ENCODE results near the gene USP7. TPM values are rescaled to one million over a fixed set of nuclear protein-coding genes. Genes with fewer than 3 reads are reported as not detected.

Gene USP7
- total RNA-seq, 2 experiments from 2014 or later: 259 to 268 TPM

DNA sequence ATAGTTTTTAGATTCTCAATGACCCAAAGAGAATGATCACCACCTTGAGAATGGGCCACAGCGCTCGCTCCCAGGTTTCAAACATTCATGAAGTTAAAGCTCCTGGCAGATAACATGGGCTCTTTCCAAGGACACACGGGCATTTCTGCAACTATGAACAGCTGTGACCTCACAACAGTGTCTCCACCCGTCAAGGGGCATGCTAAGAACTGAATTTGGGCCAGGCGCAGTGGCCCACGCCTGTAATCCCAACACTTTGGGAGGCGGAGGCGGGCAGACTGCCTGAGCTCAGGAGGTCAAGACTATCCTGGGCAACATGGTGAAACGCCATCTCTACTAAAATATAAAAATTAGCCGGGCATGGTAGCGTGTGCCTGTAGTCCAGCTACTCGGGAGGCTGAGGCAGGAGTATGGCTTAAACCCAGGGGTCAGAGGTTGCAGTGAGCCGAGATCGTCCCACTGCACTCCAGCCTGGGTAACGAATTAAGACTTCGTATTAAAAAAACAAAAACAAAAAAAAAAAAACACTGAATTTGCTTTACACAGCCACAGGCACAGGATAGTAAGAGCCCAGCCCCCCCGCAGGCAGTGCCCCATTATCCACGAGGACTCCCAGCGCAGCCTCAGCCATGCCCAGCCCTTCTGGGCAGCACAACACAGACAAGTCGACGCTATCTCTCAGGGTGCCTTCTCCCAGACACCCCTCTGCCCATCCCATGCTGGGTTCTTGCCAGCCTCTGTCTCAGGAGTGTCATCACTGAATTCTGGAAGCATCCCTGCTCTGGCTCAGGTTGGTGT is 7.2 kb downstream of the USP7 start:
- intact Hi-C loops (cut with DNase I, micrococcal nuclease): no loop called here
- H3K27me3 ChIP-seq (ENCODE audit: control insufficient read depth in 1 of 2, insufficient read depth in 2 of 2, low read length in 2 of 2): no peaks in the 10 kb centered on the region
- ATAC-seq (ENCODE audit: poor library complexity) (no peak), DNase-seq (no peak)
- Mint-ChIP-seq H3K27ac (peak overlapping the region; percentile 56), H3K4me1 (ENCODE audit: low read depth) (peaks cover 89% of the 10 kb centered on the region), H3K9me3 (no peaks in the 10 kb centered on the region), H3K27me3 (no peaks in the 10 kb centered on the region), H3K4me3 (peak overlapping the region; percentile 49), H3K36me3 (ENCODE audit: low read depth) (no peaks in the 10 kb centered on the region)
- H3K9me3 ChIP-seq (ENCODE audit: control insufficient read depth in 1 of 2, insufficient read depth in 1 of 2, low read length in 2 of 2): no peaks in the 10 kb centered on the region
- ChIA-PET POLR2A (interaction anchor here (0.6 kb wide), 1 partner anchor 15 kb away, joined by 3 read pairs; no protein-coding TSS in a partner anchor), CTCF (interaction anchor here (1.6 kb wide), 1 partner anchor 20 kb away, joined by 5 read pairs; no protein-coding TSS in a partner anchor)
- peaks cover 3% of the 10 kb centered on the region for H3K36me3 ChIP-seq (ENCODE audit: insufficient read depth, low read length)
- H3K27ac ChIP-seq (ENCODE audit: low read depth in 1 of 2, low read length in 2 of 2): no peak overlapping the region
- H3K4me1 ChIP-seq (ENCODE audit: insufficient read depth, low read length): peaks cover 92% of the 10 kb centered on the region
- no peak overlapping the region for H3K4me3 ChIP-seq (ENCODE audit: low read length)
- TF ChIP-seq, protein P1, sequence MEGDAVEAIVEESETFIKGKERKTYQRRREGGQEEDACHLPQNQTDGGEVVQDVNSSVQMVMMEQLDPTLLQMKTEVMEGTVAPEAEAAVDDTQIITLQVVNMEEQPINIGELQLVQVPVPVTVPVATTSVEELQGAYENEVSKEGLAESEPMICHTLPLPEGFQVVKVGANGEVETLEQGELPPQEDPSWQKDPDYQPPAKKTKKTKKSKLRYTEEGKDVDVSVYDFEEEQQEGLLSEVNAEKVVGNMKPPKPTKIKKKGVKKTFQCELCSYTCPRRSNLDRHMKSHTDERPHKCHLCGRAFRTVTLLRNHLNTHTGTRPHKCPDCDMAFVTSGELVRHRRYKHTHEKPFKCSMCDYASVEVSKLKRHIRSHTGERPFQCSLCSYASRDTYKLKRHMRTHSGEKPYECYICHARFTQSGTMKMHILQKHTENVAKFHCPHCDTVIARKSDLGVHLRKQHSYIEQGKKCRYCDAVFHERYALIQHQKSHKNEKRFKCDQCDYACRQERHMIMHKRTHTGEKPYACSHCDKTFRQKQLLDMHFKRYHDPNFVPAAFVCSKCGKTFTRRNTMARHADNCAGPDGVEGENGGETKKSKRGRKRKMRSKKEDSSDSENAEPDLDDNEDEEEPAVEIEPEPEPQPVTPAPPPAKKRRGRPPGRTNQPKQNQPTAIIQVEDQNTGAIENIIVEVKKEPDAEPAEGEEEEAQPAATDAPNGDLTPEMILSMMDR (IDR thresholded peaks at IDR 0.05): no peak

DNA sequence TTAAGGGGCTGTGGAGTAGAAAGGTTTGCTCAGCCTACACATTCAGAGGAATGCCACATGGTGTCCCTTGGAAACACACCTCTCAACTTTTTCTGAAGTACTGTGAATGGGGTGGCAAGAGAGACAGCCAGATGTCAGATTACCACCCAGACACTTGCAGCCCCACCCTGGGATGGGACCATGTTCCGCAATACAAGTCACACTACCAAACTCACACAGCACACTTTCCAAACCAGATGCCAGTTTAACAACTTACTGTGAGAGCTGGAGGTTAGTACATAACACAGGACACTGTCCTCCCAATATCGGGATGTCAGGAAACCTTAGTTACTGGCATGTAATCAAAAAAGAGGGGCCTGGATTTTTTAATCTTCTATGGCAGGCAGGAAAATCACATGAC is 7.9 kb downstream of the USP7 start:
- ChIA-PET CTCF (interaction anchor here (1.6 kb wide), 1 partner anchor 19 kb away, joined by 5 read pairs; no protein-coding TSS in a partner anchor), POLR2A (no interaction called here)
- H3K27ac ChIP-seq (ENCODE audit: low read depth in 1 of 2, low read length in 2 of 2): no peak overlapping the region
- no peak overlapping the region for H3K4me3 ChIP-seq (ENCODE audit: low read length)
- Mint-ChIP-seq H3K4me3 (peak overlapping the region; percentile 44), H3K27me3 (no peaks in the 10 kb centered on the region), H3K27ac (peak overlapping the region; percentile 56), H3K36me3 (ENCODE audit: low read depth) (no peaks in the 10 kb centered on the region), H3K9me3 (no peaks in the 10 kb centered on the region), H3K4me1 (ENCODE audit: low read depth) (peaks cover 89% of the 10 kb centered on the region)
- ATAC-seq (ENCODE audit: poor library complexity) (no peak), DNase-seq (no peak)
- H3K9me3 ChIP-seq (ENCODE audit: control insufficient read depth in 1 of 2, insufficient read depth in 1 of 2, low read length in 2 of 2): no peaks in the 10 kb centered on the region
- intact Hi-C loops (cut with DNase I, micrococcal nuclease): no loop called here
- H3K4me1 ChIP-seq (ENCODE audit: insufficient read depth, low read length): peaks cover 92% of the 10 kb centered on the region
- H3K36me3 ChIP-seq (ENCODE audit: insufficient read depth, low read length): peaks cover 3% of the 10 kb centered on the region
- H3K27me3 ChIP-seq (ENCODE audit: control insufficient read depth in 1 of 2, insufficient read depth in 2 of 2, low read length in 2 of 2): no peaks in the 10 kb centered on the region
- TF ChIP-seq, protein P1 (IDR thresholded peaks at IDR 0.05): no peak

DNA sequence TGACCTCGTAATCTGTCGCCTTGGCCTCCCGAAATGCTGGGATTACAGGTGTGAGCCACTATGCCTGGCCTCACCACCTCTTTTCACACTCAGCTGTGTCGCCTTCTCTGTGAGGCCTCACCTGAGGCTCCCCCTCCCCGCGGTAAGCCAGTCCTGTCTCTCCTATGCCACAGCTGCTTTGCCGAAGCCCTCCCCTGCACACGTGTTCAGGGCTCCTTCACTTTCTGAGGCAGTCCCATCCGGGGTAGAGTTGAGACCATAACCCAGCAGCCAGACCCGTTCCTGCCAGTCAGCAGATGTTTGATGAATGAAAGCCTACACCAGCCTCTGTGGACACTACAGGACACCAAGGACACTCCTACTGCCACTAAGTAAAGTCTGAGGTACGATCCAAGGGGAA is 10.6 kb downstream of the USP7 start:
- intact Hi-C loops (cut with DNase I, micrococcal nuclease): no loop called here
- no peaks in the 10 kb centered on the region for H3K9me3 ChIP-seq (ENCODE audit: control insufficient read depth in 1 of 2, insufficient read depth in 1 of 2, low read length in 2 of 2)
- Mint-ChIP-seq H3K27me3 (no peaks in the 10 kb centered on the region), H3K9me3 (no peaks in the 10 kb centered on the region), H3K36me3 (ENCODE audit: low read depth) (no peaks in the 10 kb centered on the region), H3K4me3 (peak overlapping the region; percentile 62), H3K4me1 (ENCODE audit: low read depth) (peaks cover 89% of the 10 kb centered on the region), H3K27ac (peak overlapping the region; percentile 49)
- TF ChIP-seq, protein P1 (IDR thresholded peaks at IDR 0.05): no peak
- no peak overlapping the region for H3K4me3 ChIP-seq (ENCODE audit: low read length)
- H3K27ac ChIP-seq (ENCODE audit: low read depth in 1 of 2, low read length in 2 of 2): no peak overlapping the region
- ChIA-PET CTCF (no interaction called here), POLR2A (no interaction called here)
- peaks cover 3% of the 10 kb centered on the region for H3K36me3 ChIP-seq (ENCODE audit: insufficient read depth, low read length)
- DNase-seq: no peak
- H3K4me1 ChIP-seq (ENCODE audit: insufficient read depth, low read length): peaks cover 90% of the 10 kb centered on the region
- H3K27me3 ChIP-seq (ENCODE audit: control insufficient read depth in 1 of 2, insufficient read depth in 2 of 2, low read length in 2 of 2): no peaks in the 10 kb centered on the region
- no peak for ATAC-seq (ENCODE audit: poor library complexity)

All from CD4-positive, alpha-beta T cell (primary cell).